Measurements from ENCODE around the gene ZC3H7B.
"Not testable (repeated sequence)": the region's sequence is repeated elsewhere in the genome, so short reads cannot be mapped to it uniquely, and the experiment has no call there.

Gene ZC3H7B

DNA sequence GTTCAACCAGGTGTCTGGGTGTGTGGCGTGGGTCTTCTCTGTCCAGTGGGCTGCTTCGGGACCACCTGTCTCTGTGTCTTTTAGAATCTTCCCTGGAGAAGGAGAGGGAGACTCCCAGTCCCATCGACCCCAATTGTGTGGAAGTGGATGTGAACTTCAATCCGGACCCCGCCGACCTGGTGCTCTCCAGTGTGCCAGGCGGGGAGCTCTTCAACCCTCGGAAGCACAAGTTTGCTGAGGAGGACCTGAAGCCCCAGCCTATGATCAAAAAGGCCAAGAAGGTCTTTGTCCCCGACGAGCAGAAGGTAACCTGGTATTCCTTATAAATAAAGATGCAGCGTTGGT lies 92.7 kb downstream of the ZC3H7B start:
- no peak for DNase-seq

DNA sequence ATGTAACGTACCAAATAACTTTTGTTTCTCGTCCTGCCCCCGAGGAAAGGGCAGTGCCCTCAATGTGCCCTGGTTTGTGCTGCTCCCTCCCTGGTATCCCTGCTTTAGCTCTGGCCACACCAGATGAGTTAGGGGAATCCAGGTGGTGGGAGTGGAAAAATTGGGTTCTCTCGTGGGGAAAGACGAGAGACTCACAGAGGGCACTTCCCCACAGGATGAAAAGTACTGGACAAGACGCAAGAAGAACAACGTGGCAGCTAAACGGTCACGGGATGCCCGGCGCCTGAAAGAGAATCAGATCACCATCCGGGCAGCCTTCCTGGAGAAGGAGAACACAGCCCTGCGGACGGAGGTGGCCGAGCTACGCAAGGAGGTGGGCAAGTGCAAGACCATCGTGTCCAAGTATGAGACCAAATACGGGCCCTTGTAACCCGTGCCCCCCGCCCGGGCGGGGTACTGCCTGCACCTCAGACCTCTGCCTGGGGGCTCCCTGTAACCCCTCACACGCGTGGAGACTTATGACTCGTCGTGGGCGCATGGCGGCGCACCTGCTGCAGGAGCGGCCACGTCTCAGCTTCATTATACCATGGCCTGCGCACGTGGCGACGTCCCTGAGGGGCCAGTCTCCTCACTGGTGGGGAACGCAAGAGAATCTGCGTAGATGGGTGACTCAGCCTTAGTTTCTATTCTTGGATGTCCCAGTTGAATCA lies 94.4 kb downstream of the ZC3H7B start:
- DNase-seq = no peak

DNA sequence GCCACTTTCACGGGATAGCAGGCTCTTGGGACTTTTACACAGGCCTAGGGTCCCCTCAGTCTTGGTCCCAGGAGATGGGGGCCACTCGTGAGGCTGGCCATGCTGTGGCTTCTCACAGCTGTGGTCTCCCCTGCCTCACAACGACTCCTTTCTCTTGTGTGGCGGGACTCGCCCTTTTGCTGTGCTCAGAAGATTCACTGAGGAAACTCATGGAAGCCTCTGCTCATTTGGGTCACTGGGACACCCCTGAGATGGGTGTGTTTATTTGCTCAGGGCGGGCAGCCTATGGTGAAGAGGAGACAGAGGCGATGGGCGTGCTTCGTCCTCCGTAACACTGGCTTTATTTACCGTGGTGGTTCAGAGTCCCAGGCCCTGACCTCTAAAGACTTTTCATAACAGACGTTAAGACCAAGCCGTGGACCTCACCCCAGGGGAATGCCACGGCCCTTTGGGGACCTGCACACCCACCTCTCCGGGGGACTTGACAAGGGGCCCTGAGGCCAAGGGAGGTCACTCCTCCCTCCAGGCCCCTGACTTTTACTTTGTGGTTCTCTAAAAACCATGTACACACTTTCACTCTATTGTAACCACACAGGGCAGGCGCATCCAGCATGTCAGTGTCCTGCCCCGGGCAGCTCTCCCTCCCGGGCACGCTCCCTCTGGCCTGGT lies 96.0 kb downstream of the ZC3H7B start:
- no peak for DNase-seq

- no peak for DNase-seq
Observed at GRCh38 chr22:41398921-41399320, 97.6 kb downstream of the ZC3H7B start.

DNA sequence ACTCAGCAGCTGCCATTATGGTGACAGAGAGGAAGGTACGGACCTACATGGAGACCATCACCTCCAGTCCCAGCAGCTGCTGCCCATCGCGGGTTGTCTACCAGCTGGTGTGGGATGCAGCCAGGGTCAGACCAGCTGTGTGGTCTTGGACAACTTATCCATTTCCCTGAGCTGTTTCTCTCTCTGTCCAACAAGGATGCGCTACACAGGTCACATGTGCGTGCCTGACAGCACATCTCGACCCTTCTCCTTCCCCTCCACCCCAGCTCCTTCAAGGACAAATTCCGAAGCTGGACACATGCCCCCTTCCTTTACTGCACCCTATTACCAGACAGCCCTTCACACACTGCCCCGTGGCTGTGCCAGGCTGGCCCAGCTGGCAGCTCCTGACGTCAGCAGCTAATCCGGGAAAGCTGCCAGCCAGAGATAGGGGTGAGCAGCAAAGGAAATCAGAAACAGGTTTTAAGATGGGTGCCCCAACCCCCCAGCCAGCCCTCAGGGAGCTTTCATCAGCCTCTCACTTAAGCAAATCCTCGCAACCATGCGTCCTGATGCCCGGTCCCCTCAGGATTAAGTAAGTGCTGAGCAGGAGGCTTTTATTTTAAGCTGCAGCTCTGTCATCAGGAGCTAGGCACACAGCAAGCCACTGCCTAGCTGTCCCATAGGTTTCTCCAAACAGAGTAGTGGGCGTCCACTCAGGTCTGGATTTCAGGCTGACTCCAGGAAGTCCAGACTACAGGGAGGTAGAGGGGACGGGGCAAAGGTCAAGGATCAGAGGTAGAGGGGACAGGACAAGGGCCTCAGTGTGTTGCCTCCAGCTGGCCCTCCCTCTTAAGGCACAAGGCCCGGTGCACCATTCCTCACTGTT lies 100.7 kb downstream of the ZC3H7B start:
- DNase-seq = no peak

- DNase-seq = not testable (repeated sequence)
Observed at GRCh38 chr22:41402851-41403250, 101.5 kb downstream of the ZC3H7B start.

DNA sequence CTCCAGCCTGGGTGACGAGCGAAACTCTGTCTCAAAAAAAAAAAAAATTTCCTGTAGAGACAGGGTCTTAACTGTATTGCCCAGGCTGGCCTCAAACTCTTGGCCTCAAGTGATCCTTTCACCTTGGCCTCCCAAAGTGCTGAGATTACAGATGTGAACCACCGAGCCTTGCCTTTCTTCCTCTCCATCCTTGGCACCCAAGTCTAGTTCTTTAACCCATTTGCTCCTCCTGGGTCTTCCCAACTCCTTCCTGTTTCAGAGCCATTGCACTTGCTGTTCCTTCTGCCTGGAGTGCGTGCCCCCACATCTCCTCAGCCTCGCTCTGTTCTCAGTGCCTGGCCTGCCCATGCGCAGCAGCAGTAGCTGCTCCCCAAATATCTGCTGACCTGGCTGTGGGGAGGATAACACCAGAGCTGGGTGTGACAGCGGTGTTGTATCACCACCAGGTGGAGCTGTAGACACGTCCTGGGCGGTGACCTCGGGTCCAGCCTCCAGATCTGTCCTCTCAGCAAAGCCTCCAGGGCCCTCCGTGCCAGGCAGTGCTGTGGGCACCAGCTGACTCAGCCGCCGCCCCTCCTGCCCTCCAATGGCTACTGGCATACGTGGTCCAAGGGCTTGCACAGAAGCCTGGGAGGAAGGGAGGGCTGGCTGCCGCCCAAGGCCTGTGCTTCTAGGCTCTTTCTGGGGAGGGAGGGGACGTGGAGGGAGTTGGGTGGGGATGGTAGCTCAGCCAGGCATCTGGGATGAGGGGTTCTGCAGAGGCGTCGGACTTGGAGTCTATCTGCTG lies 102.4 kb downstream of the ZC3H7B start:
- DNase-seq = peak; percentile 91

DNA sequence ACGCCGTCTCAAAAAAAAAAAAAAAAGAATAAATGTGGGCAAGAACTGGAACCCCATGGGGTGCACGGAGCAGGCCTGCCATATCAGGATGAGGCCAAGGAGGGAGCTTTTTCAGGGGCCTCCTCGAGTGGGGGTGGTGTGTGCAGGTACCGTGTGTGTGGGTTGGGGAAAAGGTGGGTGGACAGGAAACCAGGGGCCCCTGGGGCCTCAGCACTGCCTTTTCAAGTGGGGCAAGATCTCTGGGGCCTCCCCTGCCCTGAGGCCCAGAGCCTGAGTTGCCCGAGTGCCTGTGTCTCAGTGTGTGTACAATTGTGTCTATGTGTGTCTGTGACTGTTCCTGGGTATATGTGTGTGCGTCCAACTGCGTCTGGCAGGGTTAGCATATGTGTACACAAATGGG lies 104.3 kb downstream of the ZC3H7B start:
- DNase-seq = no peak

DNA sequence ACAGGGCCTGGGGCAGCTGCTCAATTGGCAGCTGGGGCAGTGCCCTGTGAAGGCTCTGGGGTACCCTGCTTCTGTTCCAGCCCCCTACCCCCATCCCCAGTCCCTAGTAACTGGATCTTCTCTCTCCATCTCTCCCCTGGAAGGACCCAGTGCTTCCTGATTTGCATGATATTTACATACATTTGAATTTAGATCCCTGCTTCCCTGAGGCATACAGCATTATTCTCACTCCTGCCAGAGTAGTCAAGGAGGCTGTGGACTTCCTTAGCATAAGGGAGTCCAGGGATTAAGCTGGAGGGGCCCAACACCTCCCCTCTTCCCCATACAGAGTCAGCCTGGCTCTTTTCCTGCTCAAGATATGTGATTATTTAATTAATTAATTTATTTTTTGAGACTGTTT lies 105.1 kb downstream of the ZC3H7B start:
- DNase-seq = no peak

- no peak for DNase-seq
Observed at GRCh38 chr22:41407433-41407832, 106.1 kb downstream of the ZC3H7B start.

GRCh38 chr22:41408665-41409064 lies 107.3 kb downstream of the ZC3H7B start:
- no peak for DNase-seq
